Thymus (tissue), 11 donors: ENCODE results near the gene CCL8. TPM values are rescaled to one million over a fixed set of nuclear protein-coding genes. Genes with fewer than 3 reads are reported as not detected.
"Not testable (repeated sequence)": the region's sequence is repeated elsewhere in the genome, so short reads cannot be mapped to it uniquely, and the experiment has no call there.

Source experiments
- DNase-seq, 9 donors: peaks; one replicate each; pipeline ENCODE4 v3.0.0-alpha.2; 2013; ENCODE audit warnings: low spot score in 9 of 9, low read depth in 6 of 9, missing footprints in 1 of 9
- H3K27ac ChIP-seq, 2 donors: one replicate each; pipeline ENCODE4 v1.5.1; 2013; ENCODE audit warnings: control low read depth in 1 of 2, low read depth in 1 of 2, low read length in 1 of 2, mild to moderate bottlenecking in 1 of 2, moderate library complexity in 1 of 2
- H3K27me3 ChIP-seq, 2 donors: one replicate each; pipeline ENCODE4 v1.5.1; 2013; ENCODE audit warnings: low read length in 1 of 2; ENCODE audit not compliant: control insufficient read depth in 2 of 2, insufficient read depth in 1 of 2
- H3K36me3 ChIP-seq, 2 donors: one replicate each; pipeline ENCODE4 v1.5.1; 2013; ENCODE audit warnings: low read length in 1 of 2, mild to moderate bottlenecking in 1 of 2, moderate library complexity in 1 of 2; ENCODE audit not compliant: control insufficient read depth in 2 of 2, insufficient read depth in 2 of 2
- H3K4me1 ChIP-seq, 2 donors: one replicate each; pipeline ENCODE4 v1.5.1; 2013; ENCODE audit warnings: low read length in 2 of 2; ENCODE audit not compliant: control insufficient read depth in 2 of 2, insufficient read depth in 2 of 2
- H3K4me3 ChIP-seq, 2 donors: one replicate each; pipeline ENCODE4 v1.5.1; 2013; ENCODE audit warnings: low read length in 2 of 2, control low read depth in 1 of 2, mild to moderate bottlenecking in 1 of 2
- H3K9me3 ChIP-seq, 2 donors: one replicate each; pipeline ENCODE4 v1.5.1; 2013; ENCODE audit warnings: low read length in 1 of 2, mild to moderate bottlenecking in 1 of 2; ENCODE audit not compliant: control insufficient read depth in 2 of 2, insufficient read depth in 1 of 2
- WGBS: extraction: QIAGEN DNeasy Blood & Tissue Kit; methylation state at CpG from one replicate; pipeline ENCODE4 v1.1.7; 2013; 5-methylcytosine and 5-hydroxymethylcytosine counted together
- polyA plus RNA-seq: library from polyadenylated mRNA; stranded (reverse); fragments of 200-250 nt; gene quantifications from one replicate; pipeline ENCODE4 v1.2.3, GENCODE V29; 2013
- total RNA-seq: library from RNA; stranded (reverse); fragments of 120-200 nt; gene quantifications from one replicate; pipeline ENCODE4 v1.2.4, GENCODE V29; 2013
- donor health status: healthy.

Gene CCL8
- total and polyA plus RNA-seq, 2 donors: 1.4 to 2.9 TPM

DNA sequence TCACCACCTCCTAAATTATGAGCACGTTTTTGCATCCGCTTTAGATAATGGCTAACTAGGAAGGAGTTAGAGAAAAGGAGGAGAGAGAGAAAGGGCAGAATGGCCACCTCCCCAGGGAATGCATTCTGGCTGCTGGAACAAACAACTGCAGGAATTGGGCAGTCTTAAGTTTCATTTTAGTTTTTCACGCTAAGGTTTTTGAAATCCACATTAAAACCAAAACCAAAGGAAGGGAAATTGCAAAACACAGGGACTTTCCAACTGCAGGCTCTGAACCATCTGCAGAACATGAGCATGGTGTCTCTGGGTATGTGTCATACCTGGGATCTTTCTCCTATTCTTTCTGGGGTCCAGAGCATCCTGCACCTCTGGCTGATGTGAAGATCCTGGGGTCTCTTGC lies 12.1 kb upstream of the CCL8 start:
- no peak overlapping the region for H3K4me3 ChIP-seq
- DNase-seq: peak in 2 of 9 donors; percentile 10 to 34
- 69% methylated on average over 3 of the region's 3 CpGs for WGBS
- H3K4me1 ChIP-seq: peaks cover 0 to 6% of the 10 kb centered on the region in 2 donors
- peak overlapping the region in 1 of 2 donors; percentile 28 for H3K27ac ChIP-seq
- no peaks in the 10 kb centered on the region for H3K9me3 ChIP-seq
- no peaks in the 10 kb centered on the region for H3K27me3 ChIP-seq
- no peaks in the 10 kb centered on the region for H3K36me3 ChIP-seq

- Histone ChIP-seq H3K36me3 (no peaks in the 10 kb centered on the region), H3K27me3 (no peaks in the 10 kb centered on the region), H3K4me1 (peaks cover 0 to 6% of the 10 kb centered on the region in 2 donors), H3K27ac (no peak overlapping the region), H3K9me3 (no peaks in the 10 kb centered on the region), H3K4me3 (no peak overlapping the region)
- DNase-seq: no peak
Observed at GRCh38 chr17:34308371-34308770, 10.9 kb upstream of the CCL8 start.

DNA sequence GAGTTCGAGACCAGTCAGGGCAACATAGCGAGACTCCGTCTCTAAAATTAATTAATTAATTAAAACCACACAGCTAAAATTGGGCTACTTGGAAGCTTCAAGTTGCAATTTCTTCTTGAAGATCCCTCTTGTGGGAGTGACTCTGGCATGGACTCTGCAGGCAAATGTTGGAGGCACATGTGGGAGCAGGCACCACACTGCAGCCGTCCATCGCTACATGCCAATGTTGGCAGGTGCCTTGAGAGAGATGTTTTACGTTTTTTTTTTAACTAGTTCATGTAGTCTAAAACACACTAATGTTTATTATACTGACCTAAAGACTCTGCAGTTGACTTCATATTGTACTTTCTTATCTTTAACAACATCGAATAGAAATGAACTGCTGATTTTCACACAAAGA lies 7.9 kb upstream of the CCL8 start:
- no peak overlapping the region for H3K4me3 ChIP-seq
- H3K9me3 ChIP-seq: no peaks in the 10 kb centered on the region
- WGBS: 96% methylated on average over 7 of the region's 7 CpGs
- no peaks in the 10 kb centered on the region for H3K27me3 ChIP-seq
- peaks cover 0 to 7% of the 10 kb centered on the region in 2 donors for H3K4me1 ChIP-seq
- H3K36me3 ChIP-seq: no peaks in the 10 kb centered on the region
- no peak overlapping the region for H3K27ac ChIP-seq
- no peak for DNase-seq

DNA sequence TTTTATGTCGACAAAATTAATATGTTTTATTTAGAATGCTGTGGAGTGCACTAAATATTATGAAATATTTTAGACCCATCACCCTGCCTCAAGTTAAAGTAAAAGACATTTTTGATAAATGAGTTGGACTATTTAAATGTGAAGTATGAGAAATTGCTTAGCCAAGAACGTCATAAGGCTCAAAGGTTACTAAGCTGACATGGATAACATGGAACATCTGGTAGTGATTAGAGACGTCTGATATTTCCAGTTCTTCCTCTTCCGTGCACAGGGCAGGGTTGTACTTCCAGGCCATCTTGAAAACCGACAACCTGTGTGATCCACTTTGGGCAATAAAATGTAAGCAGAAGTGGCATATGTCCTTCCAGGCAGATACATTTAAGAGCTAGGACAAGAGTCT lies 7.2 kb upstream of the CCL8 start:
- peaks cover 0 to 5% of the 10 kb centered on the region in 2 donors for H3K4me1 ChIP-seq
- H3K36me3 ChIP-seq: no peaks in the 10 kb centered on the region
- no peak overlapping the region for H3K4me3 ChIP-seq
- DNase-seq: no peak
- no peaks in the 10 kb centered on the region for H3K9me3 ChIP-seq
- no peak overlapping the region for H3K27ac ChIP-seq
- H3K27me3 ChIP-seq: no peaks in the 10 kb centered on the region
- 89% methylated on average over 5 of the region's 5 CpGs for WGBS

GRCh38 chr17:34313164-34313563 lies 6.1 kb upstream of the CCL8 start:
- Histone ChIP-seq H3K27ac (no peak overlapping the region), H3K36me3 (no peaks in the 10 kb centered on the region), H3K4me3 (no peak overlapping the region), H3K4me1 (peaks cover 0 to 2% of the 10 kb centered on the region in 2 donors), H3K27me3 (no peaks in the 10 kb centered on the region), H3K9me3 (no peaks in the 10 kb centered on the region)
- 95% methylated on average over 4 of the region's 4 CpGs for WGBS
- no peak for DNase-seq

- Histone ChIP-seq H3K9me3 (no peaks in the 10 kb centered on the region), H3K4me3 (no peak overlapping the region), H3K27me3 (no peaks in the 10 kb centered on the region), H3K27ac (no peak overlapping the region), H3K36me3 (no peaks in the 10 kb centered on the region), H3K4me1 (peaks cover 0 to 2% of the 10 kb centered on the region in 2 donors)
- no peak for DNase-seq
- 57% methylated on average over 4 of the region's 4 CpGs for WGBS
Observed at GRCh38 chr17:34314279-34314678, 5.0 kb upstream of the CCL8 start.

DNA sequence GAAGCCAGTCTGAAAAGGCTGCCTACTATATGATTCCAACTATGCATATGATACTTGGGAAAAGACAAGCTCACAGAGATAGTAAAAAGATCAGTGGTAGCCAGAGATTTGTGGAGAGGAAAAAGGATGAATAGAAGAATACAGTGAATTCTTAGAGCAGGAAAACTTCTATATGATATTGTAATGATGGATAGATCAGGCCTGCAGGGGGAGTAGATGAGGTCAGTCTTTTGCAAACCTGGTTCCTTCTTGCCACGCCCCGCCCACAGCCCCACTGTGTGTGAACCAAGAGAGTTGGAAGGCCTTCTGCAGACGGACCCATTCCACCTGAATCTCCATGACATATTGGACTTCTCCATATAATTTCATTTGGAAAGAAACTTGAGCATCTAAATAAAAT lies 761 bp upstream of the CCL8 start:
- no peaks in the 10 kb centered on the region for H3K36me3 ChIP-seq
- no peak overlapping the region for H3K27ac ChIP-seq
- H3K27me3 ChIP-seq: no peaks in the 10 kb centered on the region
- peaks cover 0 to 2% of the 10 kb centered on the region in 2 donors for H3K4me1 ChIP-seq
- DNase-seq: peak in 1 of 9 donors; percentile 22
- H3K4me3 ChIP-seq: no peak overlapping the region
- H3K9me3 ChIP-seq: no peaks in the 10 kb centered on the region
- WGBS: 91% methylated on average over 3 of the region's 3 CpGs

DNA sequence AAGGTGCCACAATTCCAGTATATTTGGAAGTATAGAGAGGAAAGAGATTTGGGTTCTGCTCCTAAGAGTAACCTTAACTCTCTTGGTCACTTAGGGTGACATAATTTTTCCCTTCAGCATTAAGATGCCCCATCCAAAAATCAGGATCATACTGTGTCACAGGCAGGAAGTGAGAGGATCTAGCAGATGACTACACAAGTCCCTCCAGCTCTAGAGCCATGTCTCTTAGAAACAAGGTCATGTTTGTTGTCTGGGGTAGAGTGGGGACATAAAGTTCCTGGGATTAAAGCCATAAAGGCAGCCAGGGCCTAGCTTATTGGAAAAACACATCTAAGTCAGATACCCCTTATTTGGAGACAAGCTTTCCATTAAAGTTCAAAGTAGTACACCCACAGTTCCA lies 2.7 kb downstream of the CCL8 start:
- H3K9me3 ChIP-seq: no peaks in the 10 kb centered on the region
- H3K4me1 ChIP-seq: no peaks in the 10 kb centered on the region
- H3K27ac ChIP-seq: no peak overlapping the region
- no peaks in the 10 kb centered on the region for H3K27me3 ChIP-seq
- H3K36me3 ChIP-seq: no peaks in the 10 kb centered on the region
- no peak for DNase-seq
- H3K4me3 ChIP-seq: no peak overlapping the region

DNA sequence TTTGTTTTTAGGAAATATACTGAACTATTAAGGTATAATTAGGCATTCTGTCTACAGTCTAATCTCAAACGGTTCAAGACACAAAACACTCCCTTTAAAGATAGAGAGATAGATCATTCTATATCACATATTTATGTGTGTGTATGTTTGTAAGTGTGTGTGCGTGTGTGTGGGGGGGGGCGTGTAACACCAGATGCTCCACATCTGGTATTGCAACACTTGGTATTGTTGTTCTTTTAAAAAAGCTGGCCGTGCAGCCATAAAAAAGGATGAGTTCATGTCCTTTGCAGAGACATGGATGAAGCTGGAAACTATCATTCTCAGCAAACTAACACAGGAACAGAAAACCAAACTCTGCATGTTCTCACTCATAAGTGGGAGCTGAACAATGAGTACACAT lies 8.3 kb downstream of the CCL8 start:
- DNase-seq, H3K27me3 ChIP-seq: not testable (repeated sequence)

GRCh38 chr17:34337701-34338100 lies 18.5 kb downstream of the CCL8 start:
- Histone ChIP-seq H3K27me3 (no peaks in the 10 kb centered on the region), H3K4me3 (no peak overlapping the region), H3K4me1 (no peaks in the 10 kb centered on the region), H3K9me3 (no peaks in the 10 kb centered on the region), H3K36me3 (no peaks in the 10 kb centered on the region), H3K27ac (no peak overlapping the region)
- no peak for DNase-seq
- WGBS: 95% methylated on average over 1 of the region's 1 CpG

More for the DNA sequence above, 8.3 kb downstream of the CCL8 start:
- not testable (repeated sequence) for H3K27ac ChIP-seq, H3K4me1 ChIP-seq, H3K9me3 ChIP-seq, H3K36me3 ChIP-seq, H3K4me3 ChIP-seq
- WGBS: 88% methylated on average over 4 of the region's 4 CpGs
